Hepatocyte (in vitro differentiated cells): Measurements from ENCODE around the gene NABP2. TPM values are rescaled to one million over a fixed set of nuclear protein-coding genes. Genes with fewer than 3 reads are reported as not detected.

Source experiments
- DNase-seq: peaks from one replicate; pipeline ENCODE4 v3.0.0-alpha.2; 2016; ENCODE audit warnings: low spot score
- H2AFZ ChIP-seq: fragments of 200-600 bp; sonication (generic); 2 replicates; pipeline ENCODE4 v1.6.0; 2016; ENCODE audit warnings: antibody characterized with exemption, mild to moderate bottlenecking
- H3K27ac ChIP-seq: fragments of 200-600 bp; sonication (generic); 2 replicates; pipeline ENCODE4 v1.5.1; 2016; ENCODE audit warnings: mild to moderate bottlenecking
- H3K27me3 ChIP-seq: fragments of 200-600 bp; sonication (generic); 2 replicates; pipeline ENCODE4 v1.6.1; 2016
- H3K36me3 ChIP-seq: fragments of 200-600 bp; sonication (generic); replicated peaks from 2 replicates; pipeline ENCODE4 v1.5.1; 2016; ENCODE audit warnings: low read depth; ENCODE audit not compliant: insufficient read depth
- H3K4me1 ChIP-seq: fragments of 200-600 bp; sonication (generic); 2 replicates; pipeline ENCODE4 v1.5.1; 2016; ENCODE audit warnings: mild to moderate bottlenecking, moderate library complexity; ENCODE audit not compliant: insufficient read depth
- H3K4me2 ChIP-seq: fragments of 200-600 bp; sonication (generic); 2 replicates; pipeline ENCODE4 v1.6.0; 2016
- H3K4me3 ChIP-seq: fragments of 200-600 bp; sonication (generic); 2 replicates; pipeline ENCODE4 v1.5.1; 2016; ENCODE audit warnings: mild to moderate bottlenecking
- H3K79me2 ChIP-seq: fragments of 200-600 bp; sonication (generic); 2 replicates; pipeline ENCODE4 v1.6.0; 2017; ENCODE audit warnings: mild to moderate bottlenecking
- H3K9me2 ChIP-seq: fragments of 200-600 bp; sonication (generic); replicated peaks from 2 replicates; pipeline ENCODE4 v1.6.0; 2017; ENCODE audit warnings: mild to moderate bottlenecking; ENCODE audit not compliant: insufficient read depth
- H3K9me3 ChIP-seq: fragments of 200-600 bp; sonication (generic); 2 replicates; pipeline ENCODE4 v1.5.1; 2016; ENCODE audit warnings: low read depth, mild to moderate bottlenecking
- H4K20me1 ChIP-seq: fragments of 200-600 bp; sonication (generic); 2 replicates; pipeline ENCODE4 v1.6.0; 2016; ENCODE audit warnings: mild to moderate bottlenecking; ENCODE audit not compliant: insufficient read depth, poor library complexity, severe bottlenecking
- CTCF ChIP-seq: fragments of 200-600 bp; sonication (generic); IDR thresholded peaks from 2 replicates; pipeline ENCODE4 v1.5.1; 2016; ENCODE audit warnings: antibody characterized with exemption, mild to moderate bottlenecking; ENCODE audit not compliant: poor library complexity
- EZH2 ChIP-seq: fragments of 200-600 bp; sonication (generic); IDR thresholded peaks from 2 replicates; pipeline ENCODE4 v1.6.1; 2016; ENCODE audit warnings: antibody characterized with exemption, mild to moderate bottlenecking, borderline replicate concordance
- EZH2phosphoT487 ChIP-seq: fragments of 200-600 bp; sonication (generic); IDR thresholded peaks from one replicate; pipeline ENCODE4 v1.6.1; 2018; ENCODE audit warnings: antibody characterized with exemption, mild to moderate bottlenecking, low read depth, moderate library complexity; ENCODE audit not compliant: unreplicated experiment, severe bottlenecking
- WGBS: methylation state at CpG from one replicate; pipeline ENCODE4 v1.1.6; 2016; ENCODE audit warnings: low lambda C conversion rate; ENCODE audit errors: missing lambda C conversion rate; 5-methylcytosine and 5-hydroxymethylcytosine counted together
- polyA plus RNA-seq: library from polyadenylated mRNA; unstranded; fragments of >200 nt; fragmentation: Nextera tagmentation; extraction: Ambion mirVana; gene quantifications from 2 replicates; pipeline ENCODE4 v1.2.1, GENCODE V29; 2016
- total RNA-seq: library from RNA; depleted of rRNA; stranded (reverse); fragments of >200 nt; gene quantifications from 2 replicates; pipeline ENCODE4 v1.2.3, GENCODE V29; 2014

NABP2 gene
- total and polyA plus RNA-seq, 2 experiments from 2014 or later = 12.4 to 21.9 TPM

- Histone ChIP-seq H3K79me2 (peaks cover 31% of the 10 kb centered on the region), H3K9me3 (no peaks in the 10 kb centered on the region), H2AFZ (peak within 1 kb of the TSS; percentile 99), H3K27me3 (no peaks in the 10 kb centered on the region), H3K4me2 (peak within 1 kb of the TSS; percentile 93), H4K20me1 (peaks cover 12% of the 10 kb centered on the region), H3K4me1 (peaks cover 18% of the 10 kb centered on the region), H3K4me3 (peak within 1 kb of the TSS; percentile 100), H3K9me2 (no peaks in the 10 kb centered on the region), H3K36me3 (no peaks in the 10 kb centered on the region), H3K27ac (peak within 1 kb of the TSS; percentile 93)
- DNase-seq = peak; percentile 94
- no peak for TF ChIP-seq EZH2
- no peak for TF ChIP-seq EZH2phosphoT487
- TF ChIP-seq CTCF = peak; percentile 60
- under 1% methylated on average over 50 of the region's 78 CpGs for WGBS
Observed at GRCh38 chr12:56258068-56258819, 34.1 kb downstream of the NABP2 start, which contains the start of gene ANKRD52. TSS of gene ANKRD52 (minus strand) at chr12:56258384. CDS start at chr12:56258269, 115 bp downstream.

- no peak for DNase-seq
- TF ChIP-seq CTCF (no peak), EZH2phosphoT487 (no peak), EZH2 (no peak)
- H3K4me2 ChIP-seq = peak overlapping the region; percentile 93
Observed at GRCh38 chr12:56258820-56259183, 34.7 kb downstream of the NABP2 start.

GRCh38 chr12:56260380-56260779 is 36.2 kb downstream of the NABP2 start:
- no peaks in the 10 kb centered on the region for H3K9me3 ChIP-seq
- H3K36me3 ChIP-seq = no peaks in the 10 kb centered on the region
- TF ChIP-seq CTCF (no peak), EZH2phosphoT487 (no peak), EZH2 (no peak)
- H3K4me3 ChIP-seq = no peak overlapping the region
- H3K79me2 ChIP-seq = peaks cover 26% of the 10 kb centered on the region
- H2AFZ ChIP-seq = no peak overlapping the region
- peaks cover 18% of the 10 kb centered on the region for H3K4me1 ChIP-seq
- H4K20me1 ChIP-seq = peaks cover 12% of the 10 kb centered on the region
- 89% methylated on average over 8 of the region's 8 CpGs for WGBS
- H3K9me2 ChIP-seq = no peaks in the 10 kb centered on the region
- H3K27ac ChIP-seq = no peak overlapping the region
- no peak for DNase-seq
- no peaks in the 10 kb centered on the region for H3K27me3 ChIP-seq
- no peak overlapping the region for H3K4me2 ChIP-seq

More at GRCh38 chr12:56258820-56259183, 34.7 kb downstream of the NABP2 start:
- H3K27me3 ChIP-seq = no peaks in the 10 kb centered on the region
- H2AFZ ChIP-seq = peak overlapping the region; percentile 99
- H3K9me3 ChIP-seq = no peaks in the 10 kb centered on the region
- H3K4me1 ChIP-seq = peaks cover 18% of the 10 kb centered on the region
- H3K79me2 ChIP-seq = peaks cover 30% of the 10 kb centered on the region
- no peaks in the 10 kb centered on the region for H3K9me2 ChIP-seq
- peak overlapping the region; percentile 100 for H3K4me3 ChIP-seq
- H4K20me1 ChIP-seq = peaks cover 12% of the 10 kb centered on the region
- WGBS = 35% methylated on average over 9 of the region's 9 CpGs
- H3K27ac ChIP-seq = peak overlapping the region; percentile 93
- H3K36me3 ChIP-seq = no peaks in the 10 kb centered on the region
